Measurements from ENCODE around the gene PRDM12.

The PRDM12 gene

DNA sequence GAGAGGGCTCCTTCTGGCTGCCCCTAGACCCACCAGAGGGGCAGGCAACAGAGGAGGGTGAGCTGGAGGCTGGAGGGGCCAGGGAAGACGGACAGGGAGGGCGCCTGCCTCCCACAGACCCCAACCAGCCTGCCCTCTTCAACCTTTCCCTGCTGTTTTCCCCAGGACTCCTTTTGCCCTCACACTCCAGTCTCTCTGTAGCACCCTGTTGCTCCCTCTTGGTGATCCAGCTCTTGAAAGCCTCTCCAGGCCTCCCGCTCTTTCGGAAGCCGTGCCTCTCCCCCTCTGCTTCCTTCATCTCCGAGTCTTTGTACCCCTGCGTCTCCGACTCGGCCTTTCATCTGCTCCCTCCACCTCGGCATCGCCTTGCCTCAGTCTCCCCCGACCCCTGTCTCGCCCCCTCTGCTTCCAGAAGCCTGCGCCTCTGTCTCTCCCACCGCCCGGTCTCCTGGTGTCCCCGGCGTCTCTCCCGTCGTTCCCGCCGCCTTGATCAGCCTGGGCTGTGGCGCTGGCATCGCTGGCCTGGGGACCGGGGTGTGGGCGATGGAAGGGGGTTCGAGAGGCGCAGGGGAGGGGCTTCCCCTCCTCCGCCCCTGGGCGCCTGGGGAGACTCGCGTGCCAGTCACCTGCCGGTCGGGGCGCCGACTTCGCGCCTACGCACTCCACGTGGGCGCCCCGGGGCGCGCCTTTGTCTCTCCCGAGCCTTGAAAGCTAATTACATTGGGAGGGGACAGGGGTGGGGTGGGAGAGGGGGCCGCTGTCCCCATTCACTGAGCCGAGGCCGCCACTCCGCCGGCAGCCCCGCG lies 5.3 kb upstream of the PRDM12 start:
- no peak overlapping the region for H3K4me3 ChIP-seq (ENCODE audit: low read depth, low read length, poor library complexity, severe bottlenecking)

DNA sequence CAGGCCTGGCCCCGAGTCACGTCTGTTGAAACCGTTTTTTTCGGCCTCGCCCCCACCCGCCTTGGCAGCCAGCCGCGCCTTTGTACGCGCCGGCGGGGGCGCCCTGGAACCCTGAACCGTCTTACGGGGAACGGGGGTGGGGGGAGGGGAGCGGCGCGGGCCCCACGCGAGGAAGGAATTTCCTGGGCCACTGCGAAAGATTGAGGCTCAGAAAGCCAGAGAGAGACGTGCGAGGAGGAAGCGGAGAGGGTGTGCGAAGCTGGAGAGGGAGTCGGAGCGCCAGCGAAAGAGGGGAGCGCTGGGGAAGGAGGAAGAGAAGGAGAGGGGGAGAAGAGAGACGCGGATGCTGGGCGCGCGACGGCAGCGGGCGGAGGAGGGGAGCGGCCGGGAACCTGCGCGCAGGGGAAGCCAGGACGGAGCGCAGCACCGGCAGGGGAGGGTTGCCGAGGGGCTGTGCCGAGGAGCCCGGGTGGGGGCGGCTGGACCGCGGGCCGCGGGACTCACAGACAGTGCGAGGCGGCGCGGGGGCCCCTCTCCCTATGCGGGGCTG lies 4.6 kb upstream of the PRDM12 start:
- Histone ChIP-seq H3K9me2 (ENCODE audit: low read depth, low read length) (no peaks in the 10 kb centered on the region), H3K36me3 (ENCODE audit: insufficient read depth, low read length) (no peaks in the 10 kb centered on the region), H2AFZ (ENCODE audit: low read length) (no peak overlapping the region), H3K27me3 (ENCODE audit: insufficient read depth, low read length) (no peaks in the 10 kb centered on the region), H3K4me2 (ENCODE audit: low read length) (no peak overlapping the region), H3K9ac (ENCODE audit: low read length) (no peak overlapping the region), H4K20me1 (ENCODE audit: insufficient read depth, low read length) (no peaks in the 10 kb centered on the region), H3K27ac (ENCODE audit: low read depth, low read length, poor library complexity, severe bottlenecking) (no peak overlapping the region), H3K9me3 (ENCODE audit: low read length) (no peaks in the 10 kb centered on the region), H3K4me3 (ENCODE audit: low read depth, low read length, poor library complexity, severe bottlenecking) (no peak overlapping the region), H3K4me1 (ENCODE audit: insufficient read depth, low read length, severe bottlenecking) (no peaks in the 10 kb centered on the region), H3F3A (ENCODE audit: insufficient read depth, low read length) (no peaks in the 10 kb centered on the region), H3K79me2 (ENCODE audit: insufficient read depth, low read length) (no peaks in the 10 kb centered on the region)
- TF ChIP-seq EZH2 (IDR thresholded peaks at IDR 0.05; ENCODE audit: borderline replicate concordance, low read length), result no peak
- TF ChIP-seq, protein P1, sequence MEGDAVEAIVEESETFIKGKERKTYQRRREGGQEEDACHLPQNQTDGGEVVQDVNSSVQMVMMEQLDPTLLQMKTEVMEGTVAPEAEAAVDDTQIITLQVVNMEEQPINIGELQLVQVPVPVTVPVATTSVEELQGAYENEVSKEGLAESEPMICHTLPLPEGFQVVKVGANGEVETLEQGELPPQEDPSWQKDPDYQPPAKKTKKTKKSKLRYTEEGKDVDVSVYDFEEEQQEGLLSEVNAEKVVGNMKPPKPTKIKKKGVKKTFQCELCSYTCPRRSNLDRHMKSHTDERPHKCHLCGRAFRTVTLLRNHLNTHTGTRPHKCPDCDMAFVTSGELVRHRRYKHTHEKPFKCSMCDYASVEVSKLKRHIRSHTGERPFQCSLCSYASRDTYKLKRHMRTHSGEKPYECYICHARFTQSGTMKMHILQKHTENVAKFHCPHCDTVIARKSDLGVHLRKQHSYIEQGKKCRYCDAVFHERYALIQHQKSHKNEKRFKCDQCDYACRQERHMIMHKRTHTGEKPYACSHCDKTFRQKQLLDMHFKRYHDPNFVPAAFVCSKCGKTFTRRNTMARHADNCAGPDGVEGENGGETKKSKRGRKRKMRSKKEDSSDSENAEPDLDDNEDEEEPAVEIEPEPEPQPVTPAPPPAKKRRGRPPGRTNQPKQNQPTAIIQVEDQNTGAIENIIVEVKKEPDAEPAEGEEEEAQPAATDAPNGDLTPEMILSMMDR (IDR thresholded peaks at IDR 0.05; ENCODE audit: low read length), result no peak

More for the DNA sequence above, 5.3 kb upstream of the PRDM12 start:
- Histone ChIP-seq H3K9ac (ENCODE audit: low read length) (no peak overlapping the region), H3K79me2 (ENCODE audit: insufficient read depth, low read length) (no peaks in the 10 kb centered on the region), H3F3A (ENCODE audit: insufficient read depth, low read length) (no peaks in the 10 kb centered on the region), H4K20me1 (ENCODE audit: insufficient read depth, low read length) (no peaks in the 10 kb centered on the region), H3K27me3 (ENCODE audit: insufficient read depth, low read length) (no peaks in the 10 kb centered on the region), H3K9me3 (ENCODE audit: low read length) (no peaks in the 10 kb centered on the region), H3K4me2 (ENCODE audit: low read length) (no peak overlapping the region), H3K9me2 (ENCODE audit: low read depth, low read length) (no peaks in the 10 kb centered on the region), H3K4me1 (ENCODE audit: insufficient read depth, low read length, severe bottlenecking) (no peaks in the 10 kb centered on the region), H3K27ac (ENCODE audit: low read depth, low read length, poor library complexity, severe bottlenecking) (no peak overlapping the region), H3K36me3 (ENCODE audit: insufficient read depth, low read length) (no peaks in the 10 kb centered on the region), H2AFZ (ENCODE audit: low read length) (no peak overlapping the region)
- no peak for TF ChIP-seq EZH2 (IDR thresholded peaks at IDR 0.05; ENCODE audit: borderline replicate concordance, low read length)
- TF ChIP-seq, protein P1 (IDR thresholded peaks at IDR 0.05; ENCODE audit: low read length), result no peak

DNA sequence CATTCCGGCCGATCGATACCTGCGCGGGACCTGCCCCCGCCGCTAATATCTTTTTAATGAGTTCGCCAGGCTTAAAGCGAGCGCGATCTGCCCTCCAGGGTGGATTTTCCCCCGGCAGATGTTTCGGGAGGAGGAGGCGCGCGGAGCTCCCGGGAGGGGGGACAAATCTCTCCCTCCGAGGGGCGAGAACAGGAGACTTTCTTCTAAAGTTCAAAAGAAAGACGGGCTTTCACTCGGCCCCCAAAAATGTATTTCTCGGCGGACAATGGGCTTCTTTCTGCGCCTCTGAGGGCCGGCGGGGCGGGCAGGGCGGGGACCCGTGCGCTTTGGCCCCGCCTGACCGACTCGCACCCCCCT lies 4.1 kb upstream of the PRDM12 start:
- Histone ChIP-seq H3K9ac (ENCODE audit: low read length) (no peak overlapping the region), H3K4me1 (ENCODE audit: insufficient read depth, low read length, severe bottlenecking) (no peaks in the 10 kb centered on the region), H3K9me2 (ENCODE audit: low read depth, low read length) (no peaks in the 10 kb centered on the region), H3K27me3 (ENCODE audit: insufficient read depth, low read length) (no peaks in the 10 kb centered on the region), H3K79me2 (ENCODE audit: insufficient read depth, low read length) (no peaks in the 10 kb centered on the region), H3K9me3 (ENCODE audit: low read length) (no peaks in the 10 kb centered on the region), H3K4me2 (ENCODE audit: low read length) (no peak overlapping the region), H3K4me3 (ENCODE audit: low read depth, low read length, poor library complexity, severe bottlenecking) (no peak overlapping the region), H3K27ac (ENCODE audit: low read depth, low read length, poor library complexity, severe bottlenecking) (no peak overlapping the region), H2AFZ (ENCODE audit: low read length) (no peak overlapping the region), H3K36me3 (ENCODE audit: insufficient read depth, low read length) (no peaks in the 10 kb centered on the region), H4K20me1 (ENCODE audit: insufficient read depth, low read length) (no peaks in the 10 kb centered on the region), H3F3A (ENCODE audit: insufficient read depth, low read length) (no peaks in the 10 kb centered on the region)
- no peak for TF ChIP-seq EZH2 (IDR thresholded peaks at IDR 0.05; ENCODE audit: borderline replicate concordance, low read length)
- TF ChIP-seq, protein P1 (IDR thresholded peaks at IDR 0.05; ENCODE audit: low read length), result no peak

All from OCI-LY1 (cell line).